22Rv1 (cell line): Measurements from ENCODE around the gene SFXN5.

Experiments used
- CTCF ChIP-seq: fragments of 450-650 bp; IDR thresholded peaks from 2 replicates; pipeline ENCODE4 v1.5.1; 2017; ENCODE audit warnings: mild to moderate bottlenecking
- ZFX ChIP-seq: fragments of 450-650 bp; IDR thresholded peaks from 2 replicates; pipeline ENCODE4 v1.6.1; 2017; ENCODE audit warnings: antibody characterized with exemption, borderline replicate concordance

- TF ChIP-seq CTCF (no peak), ZFX (no peak)
Measured at GRCh38 chr2:72924353-72925240, 146.9 kb downstream of the SFXN5 start.
